Hypothalamus (tissue), 51 donors: ENCODE results near the gene SPRN.

Experiments used
- DNase-seq, 51 donors: peaks; one replicate each; lab custom pipeline; 2025; lab: John Stamatoyannopoulos, UW

Gene SPRN

DNA sequence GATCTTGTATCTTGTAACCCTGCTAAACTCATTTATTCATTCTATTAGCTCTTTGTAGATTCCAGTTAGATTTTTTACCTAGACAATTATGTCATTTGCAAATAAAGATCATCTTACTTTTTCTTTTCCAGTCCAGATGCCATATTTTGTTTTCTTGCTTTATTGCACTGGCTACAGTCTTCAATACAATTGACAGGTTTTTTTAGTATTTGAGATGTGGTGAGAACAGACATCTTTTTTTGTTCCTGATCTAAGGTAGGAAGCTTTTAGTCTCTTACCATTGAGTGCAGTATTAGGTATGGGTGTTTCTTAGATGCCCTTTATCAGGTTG lies 12.1 kb downstream of the SPRN start:
- no peak for DNase-seq

DNA sequence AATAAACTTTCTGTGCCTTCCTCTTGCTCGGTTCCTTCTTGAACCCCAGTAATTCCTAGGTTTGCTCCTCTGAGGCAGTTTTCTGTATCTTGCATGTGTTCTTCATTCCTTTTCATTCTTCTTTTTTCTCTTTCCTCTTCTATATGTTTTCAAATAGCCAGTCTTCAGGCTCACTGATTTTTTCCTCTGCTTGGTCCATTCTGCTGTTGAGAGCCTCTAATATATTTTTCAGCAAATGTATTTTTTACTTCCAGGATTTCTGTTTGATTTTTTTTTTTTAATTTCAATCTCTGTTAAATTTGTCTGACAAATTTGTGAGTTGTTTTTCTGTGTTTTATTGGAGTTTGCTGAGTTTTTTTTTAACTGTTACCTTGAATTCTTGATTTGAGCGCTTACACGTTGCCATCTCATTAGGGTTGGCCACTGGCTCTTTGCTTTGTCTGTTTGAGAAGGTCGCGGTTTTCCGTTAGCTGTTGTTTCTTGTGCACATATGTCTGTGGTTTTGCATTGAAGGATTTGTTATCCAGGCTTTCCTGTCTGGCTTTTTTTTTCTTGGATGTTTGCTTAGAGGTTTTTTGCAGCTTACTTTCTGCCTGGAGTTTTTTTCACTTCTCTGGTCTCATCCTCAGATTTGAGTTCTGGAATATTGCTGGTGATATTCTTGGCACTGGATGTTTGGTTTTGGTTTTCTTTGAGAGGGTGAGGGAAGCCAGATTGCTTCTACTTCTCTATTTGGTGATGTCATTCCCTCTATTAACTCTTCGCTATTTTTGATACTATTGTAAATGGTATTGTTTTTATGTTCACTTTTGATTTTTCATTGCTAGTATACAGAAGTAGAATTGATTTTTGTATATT lies 12.7 kb downstream of the SPRN start:
- DNase-seq, result no peak

DNA sequence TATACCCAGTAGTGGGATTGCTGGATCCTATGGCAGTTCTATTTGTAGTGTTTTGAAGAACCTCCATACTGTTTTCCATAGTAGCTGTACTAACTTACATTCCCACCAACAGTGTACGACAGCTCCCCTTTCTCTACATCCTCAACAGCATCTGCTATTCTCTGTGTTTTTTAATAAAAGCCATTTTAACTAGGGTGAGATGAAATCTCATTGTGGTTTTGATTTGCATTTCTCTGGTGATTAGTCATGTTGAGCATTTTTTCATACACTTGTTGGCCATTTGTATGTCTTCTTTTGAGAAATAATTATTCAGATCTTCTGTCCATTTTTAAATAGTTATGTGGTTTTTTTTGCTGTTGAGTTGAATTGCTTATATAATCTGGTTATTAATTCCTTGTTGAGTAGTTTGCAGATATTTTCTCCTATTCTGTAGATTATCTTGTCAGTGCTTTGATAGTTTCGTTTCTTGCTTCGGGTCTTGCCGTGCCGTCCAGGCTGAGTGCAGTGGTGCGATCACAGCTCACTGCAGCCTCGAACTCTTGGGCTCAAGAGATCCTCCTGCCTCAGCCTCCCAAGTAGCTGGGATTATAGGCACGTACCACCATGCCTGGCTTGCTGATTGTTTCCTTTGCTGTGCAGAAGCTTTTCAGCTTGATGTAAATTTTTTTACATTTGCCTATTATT lies 18.4 kb downstream of the SPRN start:
- no peak for DNase-seq

DNA sequence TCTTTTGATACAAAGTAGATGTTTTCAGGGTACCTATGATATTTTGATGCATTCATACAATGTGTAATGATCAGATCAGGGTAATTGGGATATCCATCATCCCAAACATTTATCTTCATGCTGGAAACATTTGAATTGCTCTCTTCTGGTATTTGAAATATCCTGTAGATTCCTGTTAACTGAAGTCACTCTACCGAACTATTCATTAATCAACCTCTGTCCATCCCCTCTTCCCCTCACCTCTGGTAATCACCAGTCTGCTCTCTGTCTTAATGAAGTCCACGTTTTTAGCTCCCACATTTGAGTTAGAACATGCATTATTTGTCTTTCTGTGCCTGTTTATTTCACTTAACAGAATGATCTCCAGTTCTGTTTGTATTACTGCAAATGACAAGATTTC lies 19.2 kb downstream of the SPRN start:
- DNase-seq, result no peak

DNA sequence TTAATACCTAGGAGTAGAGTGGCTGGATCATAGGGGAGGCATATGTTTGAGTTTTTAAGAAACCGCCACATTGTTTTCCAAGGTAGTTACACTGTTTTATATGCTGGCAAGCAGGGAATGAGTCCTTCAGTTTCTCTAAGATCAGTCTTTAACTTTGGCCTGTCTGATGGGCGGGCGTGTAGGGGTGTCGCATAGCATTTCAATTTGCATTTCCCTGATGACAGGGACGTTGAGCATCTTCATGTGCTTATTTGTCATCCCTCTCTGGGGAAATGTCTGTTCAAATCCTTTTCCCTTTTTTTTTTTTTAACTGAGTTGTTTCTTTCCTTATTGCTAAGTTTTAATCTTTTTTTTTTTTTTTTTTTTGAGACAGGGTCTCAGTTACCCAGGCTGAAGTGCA lies 20.6 kb downstream of the SPRN start:
- DNase-seq, result no peak

DNA sequence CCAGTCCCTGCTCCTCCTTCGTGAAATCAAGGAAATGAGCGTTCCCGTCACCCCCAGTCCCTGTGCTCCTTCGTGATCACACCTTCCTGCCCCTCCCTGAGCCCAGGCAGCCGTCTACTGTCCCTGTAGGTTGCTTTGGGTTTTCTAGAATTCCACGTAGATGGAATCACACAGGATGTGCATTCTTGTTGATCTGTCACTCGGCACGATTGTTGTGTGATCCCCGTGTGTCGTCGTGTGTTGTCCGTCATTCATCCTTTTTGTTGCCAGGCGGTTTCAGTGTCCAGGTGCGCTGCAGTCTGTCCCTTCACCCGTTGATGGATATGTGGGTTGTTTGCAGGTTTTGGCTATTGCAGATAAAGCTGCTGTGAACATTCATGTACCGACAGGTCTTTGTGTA lies 21.1 kb downstream of the SPRN start:
- no peak for DNase-seq

DNA sequence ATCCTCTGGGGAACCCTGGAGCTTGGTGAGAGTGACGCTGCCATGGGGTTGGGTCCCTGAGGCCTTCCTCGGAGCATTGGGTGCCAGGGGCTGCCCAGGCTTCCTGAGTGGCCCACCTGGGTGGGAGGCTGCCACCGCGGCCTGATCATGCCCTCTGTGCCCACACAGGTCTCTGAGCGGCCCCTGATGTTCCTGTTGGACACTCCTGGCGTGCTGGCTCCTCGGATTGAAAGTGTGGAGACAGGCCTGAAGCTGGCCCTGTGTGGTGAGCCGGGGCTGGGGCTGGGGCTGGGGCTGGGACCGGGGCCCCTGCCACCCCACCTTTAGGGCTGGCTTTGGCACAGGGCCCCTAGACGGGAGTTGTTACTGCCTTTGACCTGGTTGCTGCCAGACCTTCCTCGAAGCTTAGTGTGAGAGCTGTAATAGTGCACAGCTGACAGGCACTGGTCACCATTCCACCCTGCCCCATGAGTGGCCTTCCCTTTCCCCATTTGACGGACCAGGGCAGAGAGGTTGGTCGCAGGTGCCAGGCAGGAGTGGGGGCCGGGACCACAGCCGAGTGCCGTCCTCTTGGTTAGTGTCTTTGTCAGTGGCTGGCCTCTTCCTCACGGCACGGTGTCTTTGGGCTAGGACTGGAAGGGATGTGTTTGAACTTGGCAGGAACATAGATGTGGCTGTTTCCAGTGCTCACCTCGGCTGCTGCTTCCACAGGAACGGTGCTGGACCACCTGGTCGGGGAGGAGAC lies 22.3 kb downstream of the SPRN start:
- no peak for DNase-seq

DNA sequence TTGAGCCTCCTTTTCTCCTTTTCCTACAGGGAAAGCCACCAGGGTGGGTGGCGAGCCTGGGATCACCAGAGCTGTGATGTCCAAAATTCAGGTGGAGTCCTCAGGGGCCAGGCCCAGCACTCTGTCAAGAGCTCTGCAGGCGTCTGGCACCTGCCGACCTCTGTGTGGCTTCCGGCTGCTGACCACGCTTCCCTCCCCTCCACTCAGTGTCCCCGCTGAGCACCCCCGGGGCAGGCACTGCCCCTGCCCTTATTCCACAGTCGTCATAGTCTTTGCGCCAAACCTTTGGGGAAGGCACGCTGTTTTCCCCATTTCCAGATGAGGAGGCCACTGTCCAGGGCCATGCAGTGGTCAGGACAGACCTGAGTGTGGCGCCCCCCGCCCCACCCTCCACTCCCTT lies 22.9 kb downstream of the SPRN start:
- DNase-seq, result no peak

DNA sequence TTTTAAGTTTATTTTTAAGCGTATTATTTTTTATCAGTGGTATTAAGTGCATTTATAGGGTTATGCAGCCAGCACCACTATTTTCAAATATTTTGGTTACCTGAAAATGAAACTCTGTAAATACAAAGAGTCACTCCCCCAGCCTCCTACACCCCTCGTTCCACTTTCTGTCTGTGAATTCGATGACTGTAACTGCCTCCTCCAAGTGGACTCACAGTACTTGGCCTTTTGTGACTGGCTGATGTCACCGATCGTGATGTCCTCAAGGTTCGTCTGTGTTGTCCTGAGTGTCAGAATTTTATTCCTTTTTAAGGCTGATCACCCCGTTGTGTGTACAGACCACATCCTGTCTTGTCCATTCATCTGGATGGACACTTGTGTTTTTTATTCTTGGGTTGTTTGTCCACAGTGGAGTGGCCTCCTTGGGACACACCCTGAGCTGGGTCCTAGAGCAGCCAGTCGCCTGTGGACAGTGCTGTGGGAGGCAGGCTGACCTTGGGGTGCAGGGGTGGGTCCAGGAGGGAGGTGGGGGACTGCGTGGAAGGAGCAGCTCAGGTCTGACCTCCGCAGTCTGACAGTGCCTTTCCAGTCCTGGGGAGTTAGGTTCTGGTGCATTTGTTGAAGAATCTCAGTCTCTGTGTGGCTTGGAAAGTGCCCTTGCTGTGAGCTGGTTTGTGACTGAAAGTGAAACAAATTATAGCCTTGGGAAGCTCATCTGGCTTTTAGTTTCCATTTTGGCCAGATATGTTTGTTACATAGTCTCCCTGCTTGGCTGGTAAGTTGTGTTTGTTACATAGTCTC lies 23.6 kb downstream of the SPRN start:
- DNase-seq, result no peak

DNA sequence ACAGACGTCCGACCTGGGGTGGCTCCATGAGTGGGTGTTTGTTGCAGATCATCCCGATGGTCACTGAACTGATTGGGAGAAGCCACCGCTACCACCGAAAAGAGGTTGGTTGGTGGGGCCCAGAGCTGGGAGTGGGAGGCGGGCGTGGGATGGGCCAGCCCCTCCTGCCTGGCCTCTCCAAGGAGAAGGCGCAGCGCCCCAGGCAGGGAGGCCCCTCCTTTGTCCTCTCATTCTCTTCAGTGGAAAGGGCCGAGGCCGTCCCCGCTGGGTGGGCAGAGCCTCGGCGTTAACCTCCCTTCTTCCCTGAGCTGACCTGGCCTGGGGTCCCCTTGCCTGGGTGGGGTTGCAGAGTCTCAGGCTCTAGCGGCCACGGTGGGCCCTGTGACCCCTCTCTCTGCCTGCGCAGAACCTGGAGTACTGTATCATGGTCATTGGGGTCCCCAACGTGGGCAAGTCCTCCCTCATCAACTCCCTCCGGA lies 25.3 kb downstream of the SPRN start:
- DNase-seq, result no peak

DNA sequence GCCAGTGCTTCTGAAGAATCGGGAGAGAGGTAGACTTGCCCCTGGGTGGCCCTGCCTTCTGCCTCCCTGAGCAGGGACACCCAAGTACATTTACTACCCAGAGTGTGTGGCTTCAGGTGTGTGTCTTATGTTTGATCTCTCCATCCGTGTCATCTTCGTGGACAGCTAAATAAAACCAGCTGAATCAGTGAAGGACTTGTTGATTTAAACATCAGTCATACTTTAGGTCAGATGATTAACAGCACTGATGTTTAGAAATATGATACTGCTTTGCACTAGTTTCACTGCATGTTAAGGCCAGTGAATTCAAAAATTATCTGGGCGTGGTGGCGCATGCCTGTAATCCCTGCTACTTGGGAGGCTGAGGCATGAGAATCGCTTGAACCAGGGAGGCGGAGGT lies 26.5 kb downstream of the SPRN start:
- no peak for DNase-seq

DNA sequence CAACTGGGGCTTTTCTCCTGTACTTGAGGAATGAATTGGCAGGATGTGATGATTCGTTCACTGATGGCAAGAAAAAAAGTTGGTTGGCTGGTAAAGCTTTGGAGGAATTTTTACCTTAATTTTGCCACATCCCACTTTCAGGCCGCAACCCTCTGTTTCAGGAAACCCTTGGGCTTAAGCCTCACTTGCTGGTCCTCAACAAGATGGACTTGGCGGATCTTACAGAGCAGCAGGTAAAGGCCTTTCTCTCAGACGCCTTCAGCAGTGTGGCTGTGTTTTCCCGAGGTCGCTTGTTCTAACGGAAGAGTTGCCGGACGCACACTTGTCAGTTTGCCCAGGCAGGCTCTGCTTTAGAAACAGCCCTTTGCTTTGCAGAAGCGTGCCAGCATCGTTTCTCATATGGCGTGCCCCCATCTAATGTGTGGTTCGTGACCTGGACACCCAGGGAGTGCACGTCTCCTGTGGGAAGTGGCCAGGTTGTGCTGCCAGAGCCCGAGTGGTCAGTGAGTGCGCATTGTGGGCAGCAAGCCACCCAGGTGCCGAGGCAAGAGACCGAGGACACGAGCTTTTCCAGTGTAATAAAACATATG lies 28.3 kb downstream of the SPRN start:
- no peak for DNase-seq

DNA sequence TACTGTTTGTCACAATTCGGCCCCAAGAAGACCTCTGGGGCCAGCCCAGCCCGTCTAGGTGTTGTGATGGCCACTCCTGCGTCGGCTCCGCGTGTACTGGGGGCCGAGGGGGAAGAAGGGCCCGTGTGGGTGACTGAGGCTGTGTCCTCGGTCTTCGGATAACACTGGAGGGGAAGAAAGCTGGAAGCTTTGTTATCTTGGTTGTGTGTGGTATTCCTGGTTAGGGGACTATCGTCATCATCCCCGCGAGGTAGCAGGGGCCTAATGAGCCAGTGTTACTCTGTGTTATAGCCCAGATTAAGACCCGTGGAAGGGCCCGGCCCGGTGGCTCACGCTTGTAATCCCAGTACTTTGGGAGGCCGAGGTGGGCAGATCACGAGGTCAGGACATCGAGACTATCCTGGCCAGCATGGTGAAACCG lies 29.6 kb downstream of the SPRN start:
- no peak for DNase-seq

DNA sequence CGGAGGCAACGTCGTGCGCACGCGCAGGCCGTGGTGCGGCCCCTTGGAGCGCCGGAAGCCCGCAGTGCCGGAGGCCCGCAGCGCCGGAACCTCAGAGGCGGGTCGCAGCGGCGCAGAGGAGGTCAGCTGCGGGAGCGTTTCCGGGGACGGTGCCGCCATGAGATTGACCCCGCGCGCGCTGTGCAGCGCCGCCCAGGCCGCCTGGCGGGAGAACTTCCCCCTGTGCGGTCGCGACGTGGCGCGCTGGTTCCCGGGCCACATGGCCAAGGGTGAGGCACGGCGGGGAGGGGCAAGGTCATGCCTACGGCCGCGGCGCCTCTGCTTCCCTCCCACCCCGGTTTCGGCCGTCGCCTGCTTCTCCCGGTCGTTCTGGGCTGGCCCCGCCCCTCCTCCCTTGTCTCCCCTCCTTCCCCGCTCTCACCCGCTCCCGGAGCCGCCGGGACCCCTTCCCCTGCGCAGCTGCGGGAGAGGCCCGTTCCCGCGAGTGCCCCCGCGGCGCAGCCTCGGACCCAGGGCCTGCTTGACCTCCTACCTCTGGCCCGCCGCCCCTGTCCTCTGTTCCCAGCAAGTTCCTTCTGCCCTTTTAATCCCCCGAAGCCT lies 30.3 kb downstream of the SPRN start, which contains the start of gene MTG1:
TSS of gene MTG1 (plus strand) at position 94 of the 600 bp plus-strand sequence. CDS start at position 158, 64 bp downstream.
- DNase-seq, result peak; percentile 37 to 97 (median 90)

DNA sequence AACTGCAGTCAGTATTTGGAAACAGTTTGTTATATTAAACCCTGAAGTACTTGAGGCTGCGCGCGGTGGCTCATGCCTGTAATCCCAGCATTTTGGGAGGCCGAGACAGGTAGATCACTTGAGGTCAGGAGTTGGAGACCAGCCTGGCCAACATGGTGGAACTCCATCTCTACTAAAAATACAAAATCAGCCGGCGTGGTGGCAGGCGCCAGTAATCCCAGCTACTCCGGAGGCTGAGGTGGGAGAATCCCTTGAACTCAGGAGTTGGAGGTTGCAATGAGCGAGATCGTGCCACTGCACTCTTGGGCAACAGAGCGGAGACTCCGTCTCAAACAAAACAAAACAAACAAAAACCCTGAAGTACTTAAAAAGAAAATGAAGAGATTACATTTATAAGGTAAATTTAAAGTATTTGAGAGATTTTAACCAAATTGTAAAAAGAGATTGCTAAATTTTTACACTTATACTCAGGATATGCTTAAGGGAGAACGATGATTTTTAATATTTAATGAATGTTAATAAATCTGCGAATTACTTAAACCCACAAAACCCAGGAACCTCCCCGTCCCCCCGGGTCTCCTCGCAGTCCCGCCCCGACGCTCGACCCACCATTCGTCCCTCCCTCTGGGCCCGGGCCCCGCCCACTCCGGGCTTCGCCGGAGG lies 30.9 kb downstream of the SPRN start:
- no peak for DNase-seq

DNA sequence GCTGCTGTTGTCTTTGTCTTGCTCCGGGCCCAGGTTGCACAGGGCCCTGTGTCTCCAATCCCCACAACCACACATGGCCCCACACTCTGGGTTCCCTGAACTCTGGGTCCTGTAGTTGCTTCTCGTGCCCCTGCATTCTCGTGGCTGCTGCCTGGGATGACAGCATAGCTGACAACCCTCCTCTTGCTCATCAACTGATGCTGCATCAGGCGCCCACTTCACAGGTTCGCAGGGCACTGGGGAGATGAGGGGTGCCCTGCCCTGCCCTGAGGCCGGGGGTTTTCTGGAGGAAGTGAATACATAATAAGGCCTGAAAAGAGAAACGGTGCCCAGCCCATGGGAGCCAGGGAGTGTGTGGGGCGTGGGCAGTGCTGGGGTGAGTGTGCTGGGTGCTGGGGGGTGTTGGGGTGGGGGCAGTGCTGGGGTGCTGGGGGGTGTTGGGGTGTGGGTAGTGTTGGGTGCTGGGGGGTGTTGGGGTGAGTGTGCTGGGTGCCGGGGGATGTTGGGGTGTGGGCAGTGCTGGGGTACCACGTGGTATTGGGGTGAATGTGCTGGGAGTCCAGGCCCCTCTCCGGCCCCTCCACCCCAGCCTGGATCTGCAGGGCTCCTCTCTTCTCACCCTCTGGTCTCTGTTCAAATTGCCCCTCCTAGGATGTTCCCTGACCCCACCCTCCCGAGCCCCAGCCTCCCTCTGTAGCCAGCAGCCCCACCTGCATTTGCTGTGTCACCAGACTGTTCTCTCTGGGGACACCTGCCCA lies 32.5 kb downstream of the SPRN start:
- DNase-seq, result no peak

DNA sequence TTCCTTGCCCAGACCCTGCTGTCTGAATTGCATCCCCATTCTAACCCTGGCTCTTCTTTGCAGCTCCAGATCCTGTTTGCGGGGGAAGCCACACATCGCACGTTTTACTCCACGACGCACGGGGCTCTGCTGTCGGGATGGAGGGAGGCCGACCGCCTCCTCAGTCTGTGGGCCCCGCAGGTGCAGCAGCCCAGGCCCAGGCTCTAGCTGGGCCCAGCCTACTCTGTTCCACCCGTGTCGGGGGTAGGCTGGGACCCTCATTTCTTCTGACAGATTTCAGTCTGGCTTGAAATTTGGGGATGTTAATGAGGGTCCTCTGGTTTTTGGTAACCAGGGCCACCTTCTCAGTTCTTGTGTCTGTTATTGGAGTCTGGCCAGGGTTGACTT lies 33.2 kb downstream of the SPRN start:
- DNase-seq, result no peak

DNA sequence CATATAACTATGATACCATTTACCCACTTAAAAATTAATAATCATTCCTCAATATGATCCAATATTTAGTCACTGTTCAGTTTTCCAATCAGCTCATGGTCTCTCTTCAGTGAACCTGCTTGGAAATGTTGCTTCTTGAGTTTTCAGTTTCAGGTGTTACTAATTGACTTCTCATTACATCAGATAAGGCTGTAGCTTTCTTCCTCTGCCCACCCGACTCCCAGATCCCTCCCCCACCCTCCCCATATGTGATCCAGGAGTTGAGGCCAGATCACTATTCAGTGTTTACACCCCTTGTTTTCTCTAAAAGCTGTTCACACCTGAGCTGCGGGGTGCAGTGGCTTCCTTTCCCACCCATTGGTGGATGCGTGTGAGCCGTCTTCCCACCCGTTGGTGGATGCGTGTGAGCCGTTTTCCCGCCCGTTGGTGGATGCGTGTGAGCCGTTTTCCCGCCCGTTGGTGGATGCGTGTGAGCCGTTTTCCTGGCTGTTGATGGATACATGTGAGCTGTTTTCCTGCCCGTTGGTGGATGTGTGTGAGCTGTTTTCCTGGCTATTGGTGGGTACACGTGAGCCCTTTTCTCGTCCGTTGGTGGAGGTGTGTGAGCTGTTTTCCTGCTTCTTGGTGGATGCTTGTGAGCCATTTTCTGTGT lies 33.7 kb downstream of the SPRN start:
- no peak for DNase-seq
